Esophagus muscularis mucosa (tissue), 4 donors: Measurements from ENCODE around the gene CHCHD6. TPM values are rescaled to one million over a fixed set of nuclear protein-coding genes. Genes with fewer than 3 reads are reported as not detected.

Experiments used
- DNase-seq: peaks from one replicate; pipeline ENCODE4 v3.0.0-alpha.2; 2017; ENCODE audit errors: extremely low spot score
- H3K27ac ChIP-seq, 4 donors: fragments of 200-600 bp; sonication (generic); replicated peaks in 1 of 4; 1 replicate in 3 of 4; 2 replicates in 1 of 4; pipeline ENCODE4 v1.5.1; 2016 to 2019; ENCODE audit warnings: mild to moderate bottlenecking in 1 of 4
- H3K27me3 ChIP-seq, 4 donors: fragments of 200-600 bp; sonication (generic); one replicate each; pipeline versions ENCODE4 v1.5.1 to v1.6.0; 2016 to 2019
- H3K36me3 ChIP-seq, 4 donors: fragments of 200-600 bp; sonication (generic); one replicate each; pipeline ENCODE4 v1.5.1; 2016 to 2019
- H3K4me1 ChIP-seq, 4 donors: fragments of 200-600 bp; sonication (generic); one replicate each; pipeline ENCODE4 v1.5.1; 2016 to 2019
- H3K4me3 ChIP-seq, 4 donors: fragments of 200-600 bp; sonication (generic); 1 replicate in 2 of 4; 2 replicates in 2 of 4; pipeline ENCODE4 v1.5.1; 2016 to 2019; ENCODE audit warnings: mild to moderate bottlenecking in 4 of 4, moderate library complexity in 1 of 4
- H3K9me3 ChIP-seq, 4 donors: fragments of 200-600 bp; sonication (generic); 1 replicate in 3 of 4; 2 replicates in 1 of 4; pipeline ENCODE4 v1.5.1; 2016 to 2019
- CTCF ChIP-seq, 3 experiments: fragments of 200-600 bp in 2 of 3; fragments of 450-650 bp in 1 of 3; sonication (generic) in 2 of 3; IDR thresholded peaks; one replicate each; pipeline ENCODE4 v1.5.1; 2017 to 2019; ENCODE audit warnings: antibody characterized with exemption in 3 of 3, mild to moderate bottlenecking in 2 of 3, moderate library complexity in 1 of 3
- EP300 ChIP-seq: sonication (generic); formaldehyde crosslinking; IDR thresholded peaks from one replicate; pipeline ENCODE4 v1.6.1; 2017; ENCODE audit warnings: antibody characterized with exemption
- POLR2A ChIP-seq: fragments of 450-650 bp; IDR thresholded peaks from one replicate; pipeline ENCODE4 v1.6.1; 2017; ENCODE audit warnings: antibody characterized with exemption, moderate library complexity, mild to moderate bottlenecking, low read depth
- POLR2AphosphoS5 ChIP-seq, 2 donors: sonication (generic); formaldehyde crosslinking; IDR thresholded peaks; one replicate each; pipeline ENCODE4 v1.6.1; 2017; ENCODE audit warnings: antibody characterized with exemption in 2 of 2
- WGBS: methylation state at CpG from one replicate; pipeline ENCODE4 v1.1.5; 2018; 5-methylcytosine and 5-hydroxymethylcytosine counted together
- intact Hi-C: fragments of 100-400 bp; cut with DNase I; formaldehyde crosslinking; loops from one replicate; pipeline ENCODE4 v1.15.1; 2023
- total RNA-seq, 4 donors: library from RNA; depleted of rRNA; stranded (reverse); fragments of >200 nt; gene quantifications; one replicate each; pipeline versions ENCODE4 v1.1.0 to v1.2.1, GENCODE V29; 2016

Gene CHCHD6
- total RNA-seq, 4 donors from 2014 or later = 10.3 to 13.4 (median 12.1) TPM

- H3K9me3 ChIP-seq = no peaks in the 10 kb centered on the region
- no peaks in the 10 kb centered on the region for H3K4me1 ChIP-seq
- H3K27ac ChIP-seq = no peak overlapping the region
- DNase-seq = no peak
- TF ChIP-seq EP300 = no peak
- no peak for TF ChIP-seq POLR2AphosphoS5 (IDR thresholded peaks at IDR 0.05)
- TF ChIP-seq CTCF (IDR thresholded peaks at IDR 0.05) = no peak
- H3K4me3 ChIP-seq = no peak overlapping the region
- WGBS = 89% methylated on average over 1 of the region's 1 CpG
- intact Hi-C loops = no loop called here
- no peaks in the 10 kb centered on the region for H3K36me3 ChIP-seq
- H3K27me3 ChIP-seq = no peaks in the 10 kb centered on the region
Observed at GRCh38 chr3:126760541-126760940, 56.5 kb downstream of the CHCHD6 start.

- no peaks in the 10 kb centered on the region for H3K4me1 ChIP-seq
- H3K27me3 ChIP-seq = no peaks in the 10 kb centered on the region
- H3K4me3 ChIP-seq = no peak overlapping the region
- intact Hi-C loops = no loop called here
- H3K9me3 ChIP-seq = no peaks in the 10 kb centered on the region
- no peak for DNase-seq
- no peak for TF ChIP-seq EP300
- TF ChIP-seq CTCF (IDR thresholded peaks at IDR 0.05) = no peak
- no peak for TF ChIP-seq POLR2A
- no peak for TF ChIP-seq POLR2AphosphoS5 (IDR thresholded peaks at IDR 0.05)
- peaks cover 0 to 5% (median 0%) of the 10 kb centered on the region in 4 donors for H3K36me3 ChIP-seq
- no peak overlapping the region for H3K27ac ChIP-seq
Observed at GRCh38 chr3:126763035-126763434, 59.0 kb downstream of the CHCHD6 start.

GRCh38 chr3:126765187-126766069 is 61.4 kb downstream of the CHCHD6 start:
- no peak overlapping the region for H3K27ac ChIP-seq
- intact Hi-C loops = no loop called here
- DNase-seq = no peak
- no peaks in the 10 kb centered on the region for H3K27me3 ChIP-seq
- TF ChIP-seq EP300 (no peak), POLR2A (no peak), POLR2AphosphoS5 (IDR thresholded peaks at IDR 0.05) (no peak), CTCF (IDR thresholded peaks at IDR 0.05) (no peak)
- no peak overlapping the region for H3K4me3 ChIP-seq
- peaks cover 0 to 5% (median 0%) of the 10 kb centered on the region in 4 donors for H3K36me3 ChIP-seq
- H3K4me1 ChIP-seq = no peaks in the 10 kb centered on the region
- H3K9me3 ChIP-seq = no peaks in the 10 kb centered on the region
- WGBS = 96% methylated on average over 17 of the region's 17 CpGs

- Histone ChIP-seq H3K4me3 (no peak overlapping the region), H3K9me3 (no peaks in the 10 kb centered on the region), H3K27ac (no peak overlapping the region), H3K36me3 (peaks cover 0 to 5% (median 0%) of the 10 kb centered on the region in 4 donors), H3K4me1 (no peaks in the 10 kb centered on the region), H3K27me3 (no peaks in the 10 kb centered on the region)
- intact Hi-C loops = no loop called here
- TF ChIP-seq CTCF (IDR thresholded peaks at IDR 0.05) = no peak
- WGBS = 93% methylated on average over 3 of the region's 7 CpGs
- no peak for DNase-seq
Observed at GRCh38 chr3:126766653-126767052, 62.6 kb downstream of the CHCHD6 start.

GRCh38 chr3:126768903-126769302 is 64.9 kb downstream of the CHCHD6 start:
- WGBS = 97% methylated on average over 3 of the region's 3 CpGs
- Histone ChIP-seq H3K4me1 (no peaks in the 10 kb centered on the region), H3K27ac (no peak overlapping the region), H3K27me3 (no peaks in the 10 kb centered on the region), H3K4me3 (no peak overlapping the region), H3K36me3 (peaks cover 0 to 5% (median 0%) of the 10 kb centered on the region in 4 donors), H3K9me3 (no peaks in the 10 kb centered on the region)
- TF ChIP-seq CTCF (IDR thresholded peaks at IDR 0.05) = no peak
- no peak for TF ChIP-seq EP300
- no peak for TF ChIP-seq POLR2AphosphoS5 (IDR thresholded peaks at IDR 0.05)
- no peak for TF ChIP-seq POLR2A
- no peak for DNase-seq
- intact Hi-C loops = no loop called here
